ENCODE results near the gene CAMSAP3. TPM values are rescaled to one million over a fixed set of nuclear protein-coding genes. Genes with fewer than 3 reads are reported as not detected.

CAMSAP3 gene
- total RNA-seq, 1 donor from 2014 or later, result not detected

DNA sequence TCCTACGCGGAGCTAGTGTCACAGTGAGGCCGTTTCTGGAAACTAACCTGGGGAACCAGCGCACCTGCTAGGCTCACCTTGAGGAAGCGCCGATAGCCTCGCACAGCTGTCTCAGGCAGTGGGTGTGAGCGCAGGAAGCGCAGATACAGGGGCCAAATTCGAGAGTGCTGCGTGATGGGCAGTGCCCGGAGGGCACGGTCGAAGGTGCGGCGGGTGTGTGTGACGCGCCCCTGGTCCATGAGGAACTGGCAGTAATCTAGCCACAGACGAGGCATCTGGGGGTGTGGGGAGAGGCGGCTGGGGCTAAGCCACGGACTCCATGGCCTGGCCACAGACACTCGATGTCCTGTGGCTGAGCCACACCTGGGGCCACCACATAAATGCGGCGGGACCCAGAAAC lies 31.5 kb downstream of the CAMSAP3 start:
- intact Hi-C loops (cut with DNase I), result no loop called here
- ATAC-seq, result no peak
- no peak for DNase-seq (ENCODE audit: low spot score)

DNA sequence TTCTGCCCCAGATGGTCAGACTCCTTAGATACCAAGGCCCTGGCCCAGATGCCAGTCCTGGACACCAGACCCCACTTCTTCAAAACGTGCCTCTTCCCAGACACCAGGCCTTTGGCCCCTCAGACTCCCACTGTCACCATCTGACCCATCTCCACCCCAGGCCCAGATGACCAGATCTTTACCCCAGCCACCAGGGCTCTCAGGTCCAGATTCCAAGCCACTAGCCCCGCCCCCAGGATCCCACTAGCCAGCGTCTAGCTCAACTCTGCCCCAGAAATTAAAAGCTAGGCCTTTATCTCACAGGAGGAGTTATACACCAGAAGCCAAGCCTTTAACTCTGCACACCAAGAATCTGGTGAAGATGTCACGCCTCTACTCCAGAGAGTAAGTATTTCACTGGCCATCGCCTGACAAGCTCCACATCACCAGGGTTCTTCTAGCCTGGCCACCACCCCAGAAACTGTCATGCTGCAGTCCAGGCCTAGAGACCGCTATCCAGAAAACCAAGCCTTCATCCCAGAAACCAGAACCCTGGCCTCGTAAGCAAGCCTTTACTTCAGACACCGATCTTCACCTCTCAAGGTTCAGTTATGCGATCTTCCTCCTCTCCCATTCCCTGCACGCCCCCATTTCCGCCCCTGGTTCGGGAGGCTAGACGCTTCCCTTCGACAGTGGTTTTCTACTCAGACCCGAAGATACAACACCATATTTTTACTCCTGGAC lies 33.1 kb downstream of the CAMSAP3 start:
- DNase-seq (ENCODE audit: low spot score), result no peak
- no peak for ATAC-seq
- intact Hi-C loops (cut with DNase I), result no loop called here

DNA sequence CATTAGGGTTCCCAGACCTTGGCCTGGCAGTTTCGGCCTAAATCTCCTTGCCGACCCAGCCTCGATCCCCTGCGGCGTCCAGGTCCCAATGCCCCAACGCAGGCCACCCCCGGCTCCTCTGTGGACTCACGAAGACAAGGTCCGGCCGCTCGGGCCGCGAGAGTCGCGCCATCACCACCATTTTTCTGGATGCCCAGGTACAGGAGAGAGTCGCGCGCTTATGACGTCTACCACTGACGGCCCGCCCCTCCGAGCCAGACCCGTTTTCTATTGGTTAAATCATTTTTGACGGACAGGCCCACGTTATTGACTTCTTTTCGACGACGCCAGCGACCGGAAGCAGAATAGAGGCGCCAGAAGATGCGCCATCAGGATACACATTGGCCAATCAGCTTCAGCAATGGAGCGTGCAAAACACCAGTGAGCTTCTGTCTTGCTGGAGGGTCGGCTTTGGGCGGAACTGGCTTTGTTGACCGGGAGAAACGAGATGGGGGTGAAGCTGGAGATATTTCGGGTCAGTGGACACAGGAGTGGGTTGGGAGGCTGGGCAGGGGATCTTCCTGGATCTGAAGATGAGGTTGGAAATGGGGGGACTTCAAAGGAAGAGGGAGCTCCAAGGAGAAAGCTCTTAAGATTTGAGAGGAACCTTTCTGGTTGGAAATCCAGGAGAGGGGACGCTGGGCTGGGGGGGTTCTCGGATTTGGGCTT lies 33.8 kb downstream of the CAMSAP3 start, which contains the start of the genes PET100 and XAB2:
PET100 (plus strand) TSS at position 447 of the 708 bp plus-strand sequence; CDS start at position 488, 41 bp downstream.
XAB2 (minus strand) TSS at position 199 of the 708 bp plus-strand sequence; CDS start at position 181, 18 bp downstream.
- peak; percentile 99 for ATAC-seq
- intact Hi-C loops (cut with DNase I), result no loop called here
- DNase-seq (ENCODE audit: low spot score), result peak; percentile 97

DNA sequence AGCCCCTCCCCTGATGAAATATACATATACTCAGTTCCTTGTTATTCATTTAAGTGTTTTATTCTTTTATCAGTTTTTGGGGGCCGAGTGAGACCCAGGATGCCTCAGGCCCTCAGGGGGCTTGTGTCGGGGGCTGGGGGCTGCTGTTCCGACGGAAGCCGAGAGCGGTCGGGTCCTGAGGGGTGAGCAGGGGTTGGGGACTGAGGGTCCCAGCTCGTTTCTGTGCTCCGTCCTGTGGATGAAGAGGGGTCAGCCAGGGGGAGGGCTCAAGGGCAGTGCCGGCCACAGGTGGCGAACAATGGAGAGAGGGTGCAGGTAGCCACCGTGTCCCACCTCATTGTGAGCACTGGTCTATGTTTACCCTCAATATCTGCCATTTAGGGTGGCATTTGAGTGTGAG lies 35.9 kb downstream of the CAMSAP3 start:
- ATAC-seq (no peak), DNase-seq (ENCODE audit: low spot score) (no peak)
- intact Hi-C loops (cut with DNase I), result no loop called here

DNA sequence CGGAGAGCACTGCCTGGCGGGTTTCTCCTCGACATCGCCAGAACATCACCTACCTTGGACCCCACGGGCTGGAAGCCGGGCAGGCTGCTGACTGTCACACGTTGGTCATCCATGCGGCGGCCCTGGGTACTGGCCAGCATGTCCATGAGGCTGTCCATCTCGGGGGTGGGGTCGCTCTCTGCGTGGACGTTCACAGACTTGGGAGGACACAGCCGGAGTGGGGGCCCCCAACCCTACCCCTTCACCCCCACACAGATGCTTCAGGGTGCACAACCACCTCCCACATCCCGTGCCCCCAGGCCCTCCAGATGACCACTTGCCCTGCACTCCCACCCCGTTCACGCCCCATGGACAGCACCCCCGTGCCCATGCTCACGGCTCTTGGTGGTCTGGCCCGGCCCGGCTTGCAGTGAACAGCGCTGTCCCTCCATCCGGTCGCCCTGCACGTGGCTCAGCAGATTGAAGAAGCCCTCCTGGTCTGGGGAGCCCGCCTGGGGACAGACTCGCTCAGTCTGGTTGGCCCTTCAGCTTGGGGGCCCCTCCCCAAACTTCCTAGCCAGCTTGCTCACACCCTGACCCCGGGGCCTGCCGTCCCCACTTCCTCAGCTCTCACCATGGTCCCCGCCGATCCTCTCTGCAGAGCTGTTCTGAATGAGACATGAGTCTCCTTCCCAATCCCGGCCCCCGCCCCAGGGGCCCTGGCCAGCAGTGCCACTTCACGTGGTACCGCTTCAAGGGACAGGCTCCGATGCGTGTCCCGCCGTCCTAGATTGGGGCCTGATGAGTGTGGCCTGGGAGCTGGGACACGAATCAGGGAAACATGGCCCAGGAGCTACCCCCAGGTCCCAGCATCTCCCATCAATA lies 36.9 kb downstream of the CAMSAP3 start:
- DNase-seq (ENCODE audit: low spot score), result no peak
- ATAC-seq, result no peak
- intact Hi-C loops (cut with DNase I), result no loop called here

DNA sequence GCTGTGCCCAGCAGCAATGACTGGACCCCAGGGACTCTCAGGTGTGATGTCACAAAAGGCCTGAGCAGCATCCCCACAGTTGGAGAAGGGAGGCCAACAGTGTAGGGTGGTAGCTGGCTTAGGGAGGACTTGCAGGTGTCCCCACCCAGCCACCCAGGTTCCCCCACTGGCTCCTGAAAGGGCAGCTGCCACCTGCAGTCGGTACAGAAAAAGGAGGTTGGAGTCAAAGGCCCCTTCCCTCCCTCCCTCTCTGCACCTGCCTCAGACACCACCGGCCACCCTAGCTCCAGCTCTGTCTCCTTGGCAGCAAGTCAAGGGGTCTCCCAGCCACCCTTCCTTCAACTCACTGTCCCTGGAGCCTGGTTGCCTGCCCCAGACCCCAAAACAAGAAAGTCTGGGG lies 38.0 kb downstream of the CAMSAP3 start, which contains the start of gene PCP2:
PCP2 (minus strand) TSS at position 22 of the 400 bp plus-strand sequence. CDS start 262 bp downstream, outside the sequence.
- ATAC-seq, result no peak

DNA sequence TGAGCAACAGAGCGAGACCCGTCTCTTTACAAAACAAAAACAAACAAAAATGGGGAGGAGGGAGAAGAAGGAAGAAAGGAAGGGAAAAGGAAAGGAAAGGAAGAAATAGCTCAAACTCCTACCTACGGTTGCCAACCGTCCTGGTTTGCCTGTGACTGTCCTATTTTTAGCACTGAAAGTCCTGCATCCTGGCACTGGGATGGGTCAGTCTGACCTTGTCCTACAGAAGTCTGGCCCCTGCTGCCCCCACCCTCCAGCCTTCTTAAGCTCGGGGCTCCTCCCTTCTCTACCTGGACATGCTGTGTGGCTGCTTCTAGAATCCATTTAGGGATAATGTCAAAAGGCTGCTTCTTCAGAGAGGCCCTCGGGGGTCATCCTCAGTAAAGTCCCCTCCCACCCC lies 40.0 kb downstream of the CAMSAP3 start:
- intact Hi-C loops (cut with DNase I), result no loop called here
- no peak for ATAC-seq

More for the DNA sequence above, 38.0 kb downstream of the CAMSAP3 start, which contains the start of gene PCP2:
- DNase-seq (ENCODE audit: low spot score), result no peak
- intact Hi-C loops (cut with DNase I), result no loop called here

DNA sequence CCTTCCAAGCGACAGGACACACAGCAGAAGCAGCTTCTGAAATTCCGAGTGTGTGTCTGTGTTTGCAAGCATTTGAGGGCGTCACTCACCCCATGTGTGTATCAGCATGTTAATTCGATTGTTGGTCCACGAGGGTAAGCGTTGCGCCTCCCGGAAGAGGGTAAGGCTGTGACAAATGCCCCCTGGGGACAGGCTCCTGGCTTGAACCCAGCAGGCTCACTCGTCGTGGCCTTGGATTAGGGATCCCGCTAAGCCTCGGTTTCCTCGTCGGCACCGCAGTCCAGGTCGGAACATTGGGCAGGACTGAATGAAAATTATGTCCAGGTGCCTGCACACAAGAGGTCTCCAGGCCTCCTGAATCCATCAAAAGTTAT lies 40.6 kb downstream of the CAMSAP3 start:
- DNase-seq (ENCODE audit: low spot score) (no peak), ATAC-seq (no peak)
- intact Hi-C loops (cut with DNase I), result no loop called here

More for the DNA sequence above, 40.0 kb downstream of the CAMSAP3 start:
- no peak for DNase-seq (ENCODE audit: low spot score)

DNA sequence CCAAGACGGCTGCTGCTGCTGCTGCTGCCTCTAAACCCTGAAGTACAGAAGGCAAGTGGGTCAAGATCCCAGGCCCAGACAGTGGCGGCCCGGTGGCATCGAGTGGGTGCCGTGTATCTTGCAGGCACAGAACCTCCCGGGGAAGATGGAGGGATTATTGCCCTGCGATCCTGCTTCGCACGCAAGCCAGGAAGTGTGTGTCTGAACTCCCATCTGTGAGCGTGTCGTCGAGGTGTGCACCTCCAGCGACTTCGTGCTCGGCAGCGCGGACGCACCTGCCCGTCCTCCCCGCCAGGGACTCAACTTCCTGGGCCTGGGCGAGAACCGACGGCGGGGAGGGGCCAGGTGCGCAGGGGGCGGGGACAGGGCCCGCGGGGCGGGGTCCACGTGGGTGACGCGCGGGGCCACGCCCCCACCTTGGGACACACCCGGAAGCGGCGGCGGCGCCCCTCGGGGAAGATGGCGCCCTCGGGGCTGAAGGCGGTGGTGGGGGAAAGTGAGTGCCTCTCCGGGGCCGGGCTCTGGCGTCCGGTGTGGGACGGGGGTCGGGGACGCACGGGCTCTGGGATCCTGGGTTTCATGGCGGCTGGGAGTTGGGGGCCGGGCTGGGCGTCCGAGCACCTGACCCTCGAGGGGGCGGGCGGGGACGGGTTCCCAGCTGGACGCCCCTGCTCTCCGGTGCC lies 41.2 kb downstream of the CAMSAP3 start, which contains the start of gene STXBP2:
STXBP2 (plus strand) TSS at position 420 of the 683 bp plus-strand sequence; CDS start at position 460, 40 bp downstream.
- ATAC-seq (peak; percentile 70), DNase-seq (ENCODE audit: low spot score) (no peak)
- intact Hi-C loops (cut with DNase I), result no loop called here

DNA sequence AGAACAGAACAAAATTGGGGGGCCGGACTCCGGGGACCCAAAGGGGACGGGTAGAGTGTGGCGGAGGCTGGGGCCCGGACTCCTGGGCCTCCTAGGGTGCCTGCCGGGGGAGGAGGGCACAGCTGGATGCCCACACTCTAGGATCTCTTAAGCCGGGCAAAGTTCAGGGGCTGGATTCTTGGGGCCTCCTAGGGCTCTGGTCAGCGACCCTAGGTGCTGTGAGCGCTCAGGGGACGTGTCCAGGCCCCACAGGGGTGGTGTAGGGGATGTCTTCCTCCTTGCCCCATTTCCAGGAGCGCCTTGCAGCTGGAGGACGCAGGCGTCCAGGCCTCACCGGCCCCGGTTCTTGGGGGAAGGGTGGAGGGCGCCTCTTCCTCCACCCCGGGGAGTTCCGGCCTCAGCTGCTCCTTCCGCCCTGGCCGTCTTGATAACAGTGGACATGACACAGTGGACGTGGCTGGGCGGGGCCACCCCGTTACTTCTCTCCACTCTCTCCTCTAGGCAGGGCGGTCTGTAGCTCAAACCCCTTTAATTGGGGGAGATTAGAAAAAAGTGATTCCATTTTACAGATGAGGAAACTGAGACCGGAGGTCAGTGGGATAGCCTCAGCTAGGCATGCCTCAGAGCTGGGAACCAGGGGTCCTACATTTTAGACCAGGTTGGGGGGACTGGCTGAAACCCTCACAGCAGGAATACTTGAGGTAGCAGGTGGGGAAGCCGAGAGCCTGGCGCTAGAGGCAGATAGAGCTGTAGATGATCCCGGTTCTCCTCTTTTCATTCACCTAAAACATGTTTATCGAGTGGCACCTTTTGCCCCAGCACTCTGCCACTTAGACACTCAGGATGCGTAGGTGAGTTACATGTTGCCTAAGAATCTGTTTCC lies 42.0 kb downstream of the CAMSAP3 start:
- intact Hi-C loops (cut with DNase I), result no loop called here
- DNase-seq (ENCODE audit: low spot score) (no peak), ATAC-seq (peak; percentile 46)

DNA sequence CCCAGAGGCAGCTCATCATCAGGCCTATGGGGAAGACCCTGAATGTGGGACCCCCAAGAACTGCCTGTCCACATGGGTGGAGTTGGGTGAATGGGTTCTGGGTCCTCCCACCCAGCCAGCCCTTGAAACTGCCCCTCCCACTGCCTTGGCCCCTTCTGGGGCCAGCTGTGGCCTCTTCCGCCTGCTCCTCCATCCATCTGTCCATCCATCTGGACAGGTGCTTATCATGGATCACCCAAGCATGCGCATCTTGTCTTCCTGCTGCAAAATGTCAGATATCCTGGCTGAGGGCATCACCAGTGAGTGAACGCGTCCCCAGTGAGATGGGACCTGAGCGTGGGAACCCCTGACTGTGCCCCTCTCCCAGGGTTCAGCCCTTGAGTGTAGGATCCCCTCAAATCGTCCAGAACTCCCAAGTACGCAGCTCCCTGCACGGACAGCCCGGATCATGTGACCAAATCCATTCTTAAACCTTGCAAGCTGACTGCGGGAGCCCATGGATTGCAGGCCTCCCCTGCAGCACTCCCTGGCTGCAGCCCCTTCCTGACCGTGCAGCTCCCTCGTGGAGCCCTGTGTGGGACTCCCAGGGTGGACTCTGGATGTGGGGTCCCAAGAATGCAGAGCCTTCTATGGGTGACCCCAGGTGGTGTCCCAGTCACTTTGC lies 43.3 kb downstream of the CAMSAP3 start:
- no peak for DNase-seq (ENCODE audit: low spot score)
- intact Hi-C loops (cut with DNase I), result no loop called here
- ATAC-seq, result no peak

DNA sequence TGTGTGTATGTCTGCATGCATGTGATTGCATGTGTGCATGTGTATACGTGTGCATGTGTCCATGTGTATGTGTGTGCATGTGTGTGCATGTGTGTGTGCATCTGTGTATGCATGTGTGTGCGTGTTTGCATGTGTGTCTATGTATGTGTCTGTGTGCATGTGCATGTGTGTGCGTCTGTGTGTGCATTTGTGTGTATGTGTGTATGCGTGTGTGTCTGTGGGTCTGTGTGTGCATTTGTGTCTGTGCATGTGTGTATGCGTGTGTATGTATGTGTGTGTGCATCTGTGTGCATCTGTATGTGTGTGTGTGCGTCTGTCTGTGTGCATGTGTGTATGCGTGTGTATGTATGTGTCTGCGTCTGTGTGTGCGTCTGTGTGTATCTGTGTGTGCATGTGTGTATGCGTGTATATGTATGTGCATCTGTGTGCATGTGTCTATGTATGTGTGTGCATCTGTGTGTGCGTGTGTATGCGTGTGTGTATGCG lies 44.2 kb downstream of the CAMSAP3 start:
- intact Hi-C loops (cut with DNase I), result no loop called here
- ATAC-seq (no peak), DNase-seq (ENCODE audit: low spot score) (no peak)

DNA sequence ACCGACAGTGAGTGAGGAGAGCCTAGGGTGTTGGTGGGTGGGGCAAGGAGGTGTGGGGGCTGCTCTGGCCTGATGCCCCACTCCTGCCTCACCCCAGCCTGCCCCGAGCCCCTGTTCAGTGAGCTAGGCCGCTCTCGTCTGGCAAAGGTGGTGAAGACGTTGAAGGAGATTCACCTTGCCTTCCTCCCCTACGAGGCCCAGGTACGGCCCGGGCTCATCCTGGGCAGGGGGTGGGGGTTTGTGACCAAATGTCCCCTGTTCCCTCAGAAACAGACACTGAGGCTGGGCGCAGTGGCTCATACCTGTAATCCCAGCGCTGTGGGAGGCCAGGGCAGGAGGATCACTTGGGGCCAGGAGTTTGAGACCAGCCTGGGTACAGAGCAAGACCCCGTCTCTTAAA lies 45.1 kb downstream of the CAMSAP3 start:
- ATAC-seq, result no peak
- intact Hi-C loops (cut with DNase I), result no loop called here
- DNase-seq (ENCODE audit: low spot score), result no peak

DNA sequence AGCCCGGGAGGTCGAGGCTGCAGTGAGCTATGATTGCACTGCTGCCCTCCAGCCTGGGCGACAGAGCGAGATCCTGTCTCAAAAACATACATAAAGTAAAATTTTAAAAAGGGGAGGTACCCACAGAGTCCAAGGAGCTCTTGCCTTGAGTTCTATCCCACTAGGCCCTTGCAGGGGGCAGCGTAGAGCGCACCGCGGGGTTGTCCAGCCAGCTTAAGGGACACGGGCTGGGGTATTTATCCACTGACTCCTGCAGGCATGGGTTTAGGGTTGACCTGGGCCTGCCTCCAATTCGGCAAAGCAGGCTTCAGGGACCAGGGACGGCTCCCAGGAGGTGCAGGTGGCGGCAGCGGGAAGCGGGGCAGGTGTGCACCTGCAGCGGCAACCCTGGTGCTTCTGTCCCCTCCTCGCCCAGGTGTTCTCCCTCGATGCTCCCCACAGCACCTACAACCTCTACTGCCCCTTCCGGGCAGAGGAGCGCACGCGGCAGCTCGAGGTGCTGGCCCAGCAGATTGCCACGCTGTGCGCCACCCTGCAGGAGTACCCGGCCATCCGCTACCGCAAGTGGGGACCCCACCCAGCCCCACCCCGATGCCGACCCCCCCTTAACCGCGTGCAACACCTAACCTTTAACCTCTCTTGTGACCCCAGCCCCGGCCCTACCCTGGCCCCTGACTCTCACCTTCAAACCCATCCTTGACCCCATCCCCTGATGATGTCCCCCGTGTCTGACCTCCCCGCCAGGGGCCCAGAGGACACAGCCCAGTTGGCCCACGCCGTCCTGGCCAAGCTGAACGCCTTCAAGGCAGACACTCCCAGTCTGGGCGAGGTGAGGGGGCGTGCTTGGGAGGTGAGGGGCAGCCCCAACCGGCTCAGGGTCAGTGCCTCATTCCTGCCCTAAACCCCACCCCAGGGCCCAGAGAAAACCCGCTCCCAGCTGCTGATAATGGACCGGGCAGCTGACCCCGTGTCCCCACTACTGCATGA lies 45.9 kb downstream of the CAMSAP3 start:
- intact Hi-C loops (cut with DNase I), result no loop called here
- ATAC-seq, result no peak
- no peak for DNase-seq (ENCODE audit: low spot score)

DNA sequence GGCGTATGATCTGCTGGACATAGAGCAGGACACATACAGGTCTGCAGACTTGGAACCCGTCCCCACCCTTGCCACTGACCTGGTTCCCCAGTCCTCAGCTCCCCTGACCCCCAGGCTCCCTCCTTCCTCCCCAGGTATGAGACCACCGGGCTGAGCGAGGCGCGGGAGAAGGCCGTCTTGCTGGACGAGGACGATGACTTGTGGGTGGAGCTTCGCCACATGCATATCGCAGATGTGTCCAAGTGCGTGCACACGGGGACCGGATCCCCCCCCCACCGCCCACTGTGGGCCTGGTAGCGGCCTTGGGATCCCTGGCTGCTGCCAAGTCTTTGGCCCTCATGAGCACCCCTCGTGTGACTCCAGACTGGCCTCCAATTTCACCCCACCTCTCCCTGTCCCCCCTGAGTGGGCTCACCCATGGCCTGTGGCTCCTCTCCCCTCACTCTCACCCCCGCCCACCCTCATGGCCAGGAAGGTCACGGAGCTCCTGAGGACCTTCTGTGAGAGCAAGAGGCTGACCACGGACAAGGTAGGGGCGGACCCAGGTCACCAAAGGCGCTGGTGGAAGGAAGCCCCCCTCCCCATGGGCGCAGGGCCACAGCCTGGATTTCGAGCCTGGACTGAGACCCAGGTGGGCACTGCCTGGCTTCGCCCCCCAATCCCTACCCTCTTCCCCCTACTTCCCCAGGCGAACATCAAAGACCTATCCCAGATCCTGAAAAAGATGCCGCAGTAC lies 46.8 kb downstream of the CAMSAP3 start:
- DNase-seq (ENCODE audit: low spot score), result no peak
- intact Hi-C loops (cut with DNase I), result no loop called here
- no peak for ATAC-seq

Measured in sciatic nerve (tissue), 2 donors.